GM12873 (cell line): ENCODE results near the gene POLR1E.

Experiments used
- TF ChIP-seq, protein P1 (sequence below): IDR thresholded peaks from 2 replicates; pipeline ENCODE4 v1.5.1; 2012; ENCODE audit warnings: low read depth, mild to moderate bottlenecking, moderate library complexity, low read length, control low read depth; ENCODE audit not compliant: insufficient read depth; ENCODE audit errors: missing control alignments

The POLR1E gene

DNA sequence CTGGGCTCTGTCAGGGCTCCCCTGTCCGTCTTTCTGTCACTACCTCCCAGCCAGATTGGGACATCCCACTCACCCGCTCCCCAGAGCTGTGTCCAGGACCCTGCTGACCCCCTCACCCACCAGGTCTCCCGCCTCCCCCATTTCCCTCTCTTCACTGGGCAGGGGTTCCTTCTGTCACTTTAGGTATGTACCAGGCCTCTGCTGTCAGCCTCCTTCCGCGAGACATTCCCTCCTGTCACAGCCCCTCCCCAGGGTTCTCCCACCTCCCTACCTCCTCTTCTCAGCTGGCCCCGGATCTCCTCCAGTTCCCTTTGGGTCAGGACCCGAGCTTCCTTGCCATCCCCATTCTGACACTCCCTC lies 488 bp downstream of the POLR1E start:
- TF ChIP-seq, protein P1, sequence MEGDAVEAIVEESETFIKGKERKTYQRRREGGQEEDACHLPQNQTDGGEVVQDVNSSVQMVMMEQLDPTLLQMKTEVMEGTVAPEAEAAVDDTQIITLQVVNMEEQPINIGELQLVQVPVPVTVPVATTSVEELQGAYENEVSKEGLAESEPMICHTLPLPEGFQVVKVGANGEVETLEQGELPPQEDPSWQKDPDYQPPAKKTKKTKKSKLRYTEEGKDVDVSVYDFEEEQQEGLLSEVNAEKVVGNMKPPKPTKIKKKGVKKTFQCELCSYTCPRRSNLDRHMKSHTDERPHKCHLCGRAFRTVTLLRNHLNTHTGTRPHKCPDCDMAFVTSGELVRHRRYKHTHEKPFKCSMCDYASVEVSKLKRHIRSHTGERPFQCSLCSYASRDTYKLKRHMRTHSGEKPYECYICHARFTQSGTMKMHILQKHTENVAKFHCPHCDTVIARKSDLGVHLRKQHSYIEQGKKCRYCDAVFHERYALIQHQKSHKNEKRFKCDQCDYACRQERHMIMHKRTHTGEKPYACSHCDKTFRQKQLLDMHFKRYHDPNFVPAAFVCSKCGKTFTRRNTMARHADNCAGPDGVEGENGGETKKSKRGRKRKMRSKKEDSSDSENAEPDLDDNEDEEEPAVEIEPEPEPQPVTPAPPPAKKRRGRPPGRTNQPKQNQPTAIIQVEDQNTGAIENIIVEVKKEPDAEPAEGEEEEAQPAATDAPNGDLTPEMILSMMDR = no peak

- TF ChIP-seq, protein P1 = no peak
Observed at GRCh38 chr9:37486616-37487548, 1.1 kb downstream of the POLR1E start.

- TF ChIP-seq, protein P1 = no peak
Observed at GRCh38 chr9:37491939-37492338, 6.2 kb downstream of the POLR1E start.

GRCh38 chr9:37495571-37495970 lies 9.8 kb downstream of the POLR1E start:
- TF ChIP-seq, protein P1 = no peak

DNA sequence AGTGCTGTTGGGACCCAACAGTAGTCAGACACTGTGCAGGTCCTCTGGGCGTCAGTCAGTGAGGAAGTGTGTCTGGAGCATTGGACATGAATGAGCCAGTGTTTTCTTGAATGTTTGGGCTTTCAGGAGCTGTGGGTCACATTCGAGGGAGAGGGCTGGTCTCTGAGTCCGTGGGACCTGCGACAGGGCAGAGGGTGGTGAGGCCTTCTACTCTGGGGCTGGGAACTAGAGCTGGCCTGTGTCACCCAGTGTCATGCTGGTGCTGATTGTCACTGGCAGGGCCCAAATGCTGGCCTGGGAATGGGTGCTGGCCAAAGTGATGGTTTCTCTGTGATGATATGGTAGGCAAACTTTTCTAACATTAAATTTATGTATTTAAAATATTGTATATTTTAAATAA lies 10.3 kb downstream of the POLR1E start:
- TF ChIP-seq, protein P1 = no peak

GRCh38 chr9:37497320-37497719 lies 11.6 kb downstream of the POLR1E start:
- TF ChIP-seq, protein P1 = no peak

DNA sequence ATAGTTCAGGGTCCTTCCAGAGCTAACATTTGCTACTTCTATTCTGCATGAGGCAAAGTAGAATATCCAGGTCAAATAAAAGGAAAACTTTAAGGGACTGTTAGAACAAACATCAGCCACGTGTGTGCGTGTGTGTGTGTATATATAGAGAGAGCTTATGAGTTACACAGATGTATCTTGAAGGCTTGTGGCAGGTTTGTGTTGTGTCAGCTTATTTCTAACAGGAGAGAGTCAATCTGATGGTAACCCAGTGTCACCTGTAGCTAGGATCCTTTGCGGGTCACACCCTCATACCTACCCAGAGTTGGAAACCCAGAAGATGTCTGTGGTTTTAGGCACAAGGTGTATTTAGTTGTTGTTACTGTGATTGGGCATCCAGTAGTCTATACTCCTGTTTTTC lies 12.7 kb downstream of the POLR1E start:
- TF ChIP-seq, protein P1 = no peak
